ENCODE data around the gene RPGRIP1L. TPM values are rescaled to one million over a fixed set of nuclear protein-coding genes. Genes with fewer than 3 reads are reported as not detected.

RPGRIP1L gene
- polyA plus RNA-seq, 2 of the 4 experiments (the other 2 are of a cell fraction): 13.0 to 19.6 TPM

- H3K4me2 ChIP-seq: no peak overlapping the region
- H3K9me3 ChIP-seq: no peaks in the 10 kb centered on the region
- DNase-seq (ENCODE audit: low read depth in 1 of 2, low spot score in 1 of 2): no peak
- CTCF ChIA-PET: no interaction called here
- WGBS (ENCODE audit: missing lambda C conversion rate): 94% methylated on average over 8 of the region's 8 CpGs
- no peak overlapping the region for H3K4me3 ChIP-seq
- no peak overlapping the region for H3K27ac ChIP-seq
- POLR2A ChIA-PET: no interaction called here
- no peak for TF ChIP-seq ZNF302 (CRISPR knock-in tag; IDR thresholded peaks at IDR 0.05)
- no peak for TF ChIP-seq HEYL (CRISPR knock-in tag; IDR thresholded peaks at IDR 0.05)
- TF ChIP-seq POLR2A (IDR thresholded peaks at IDR 0.05; ENCODE audit: low read length): no peak
- no peak for TF ChIP-seq KDM1A (IDR thresholded peaks at IDR 0.05; ENCODE audit: low read depth)
- TF ChIP-seq ESRRA (IDR thresholded peaks at IDR 0.05; ENCODE audit: borderline replicate concordance, low read length): no peak
- TF ChIP-seq RFX5 (IDR thresholded peaks at IDR 0.05): no peak
- no peak for TF ChIP-seq SMC3 (IDR thresholded peaks at IDR 0.05)
- no peak for TF ChIP-seq ELK1 (IDR thresholded peaks at IDR 0.05; ENCODE audit: low read depth, low read length)
- no peak for TF ChIP-seq POLR2AphosphoS2 (conservative IDR thresholded peaks at IDR 0.05; ENCODE audit: low read length)
- no peak for TF ChIP-seq RARB (CRISPR knock-in tag; IDR thresholded peaks at IDR 0.05)
- TF ChIP-seq HES2 (IDR thresholded peaks at IDR 0.05): no peak
- no peak for TF ChIP-seq PHF8 (IDR thresholded peaks at IDR 0.05; ENCODE audit: borderline replicate concordance, low read depth)
- TF ChIP-seq PBX3 (IDR thresholded peaks at IDR 0.05): no peak
- no peak for TF ChIP-seq CTCF (IDR thresholded peaks at IDR 0.05)
- TF ChIP-seq KDM5A (IDR thresholded peaks at IDR 0.05): no peak
- TF ChIP-seq MAFK (IDR thresholded peaks at IDR 0.05; ENCODE audit: partially characterized antibody): no peak
- TF ChIP-seq USF2 (IDR thresholded peaks at IDR 0.05): no peak
- FAIRE-seq: no peak
- no peaks in the 10 kb centered on the region for H3K4me1 ChIP-seq
- no peak for ATAC-seq
These were observed 72.2 kb downstream of the RPGRIP1L start for GRCh38 chr16:53631236-53632025.

- Histone ChIP-seq H3K9me3 (no peaks in the 10 kb centered on the region), H3K4me1 (no peaks in the 10 kb centered on the region), H3K4me3 (no peak overlapping the region), H3K4me2 (no peak overlapping the region), H3K27ac (no peak overlapping the region)
- no peak for TF ChIP-seq JUN (IDR thresholded peaks at IDR 0.05)
- peak; percentile 37 for TF ChIP-seq MAFK (IDR thresholded peaks at IDR 0.05; ENCODE audit: partially characterized antibody)
- ChIA-PET CTCF (interaction anchor here (1.4 to 1.7 kb wide), 2 partner anchors 10 to 80 kb away, joined by 3 to 4 read pairs; no protein-coding TSS in a partner anchor), POLR2A (no interaction called here)
- no peak for DNase-seq (ENCODE audit: low read depth in 1 of 2, low spot score in 1 of 2)
- ATAC-seq: no peak
- WGBS (ENCODE audit: missing lambda C conversion rate): 88% methylated on average over 6 of the region's 6 CpGs
- FAIRE-seq: no peak
These were observed 73.9 kb downstream of the RPGRIP1L start for GRCh38 chr16:53629607-53630312.
